PFSK-1 (cell line): ENCODE data around the gene ELAC2.
A peak's percentile ranks its signal among the peaks of the same experiment; 100 is the strongest.

Experiments
- FOXP2 ChIP-seq: optimal IDR thresholded peaks from 2 replicates; pipeline ENCODE3; 2011; ENCODE audit warnings: borderline replicate concordance, control low read depth, inconsistent platforms; ENCODE audit not compliant: insufficient read depth; ENCODE audit errors: extremely low read length, extremely low read depth
- POLR2AphosphoS5 ChIP-seq: IDR thresholded peaks from 2 replicates; pipeline ENCODE4 v1.6.1; 2012; ENCODE audit warnings: low read depth, mild to moderate bottlenecking, control low read depth, low read length, moderate library complexity
- REST ChIP-seq, 2 experiments: IDR thresholded peaks; 2 replicates each; pipeline versions ENCODE4 v1.6.1 to v1.8.0; 2011 to 2012; ENCODE audit warnings: low read depth in 2 of 2, low read length in 2 of 2, control low read depth in 1 of 2, inconsistent platforms in 1 of 2, mild to moderate bottlenecking in 1 of 2, moderate library complexity in 1 of 2; ENCODE audit not compliant: insufficient read depth in 1 of 2
- SIN3A ChIP-seq: IDR thresholded peaks from 2 replicates; pipeline ENCODE4 v1.6.1; 2012; ENCODE audit warnings: mild to moderate bottlenecking, low read length, moderate library complexity, borderline replicate concordance; ENCODE audit not compliant: insufficient read depth
- TAF1 ChIP-seq: IDR thresholded peaks from 2 replicates; pipeline ENCODE4 v1.6.1; 2012; ENCODE audit warnings: low read length, control low read depth, borderline replicate concordance; ENCODE audit not compliant: insufficient read depth

The ELAC2 gene

GRCh38 chr17:12979246-12979645 is 38.6 kb downstream of the ELAC2 start:
- no peak for TF ChIP-seq REST (IDR thresholded peaks at IDR 0.05; ENCODE audit: insufficient read depth in 1 of 2, low read depth in 2 of 2, low read length in 2 of 2)
- no peak for TF ChIP-seq FOXP2
- no peak for TF ChIP-seq POLR2AphosphoS5
- no peak for TF ChIP-seq SIN3A
- TF ChIP-seq TAF1 = no peak

GRCh38 chr17:12977008-12977751 is 40.6 kb downstream of the ELAC2 start:
- TF ChIP-seq FOXP2 = no peak
- peak; percentile 10 to 78; a peak in 2 of 4 replicates for TF ChIP-seq REST (IDR thresholded peaks at IDR 0.05; ENCODE audit: insufficient read depth in 1 of 2, low read depth in 2 of 2, low read length in 2 of 2)

GRCh38 chr17:12974005-12974531 is 43.8 kb downstream of the ELAC2 start:
- TF ChIP-seq REST (IDR thresholded peaks at IDR 0.05; ENCODE audit: insufficient read depth in 1 of 2, low read depth in 2 of 2, low read length in 2 of 2) (no peak), FOXP2 (no peak), SIN3A (no peak), POLR2AphosphoS5 (no peak), TAF1 (no peak)

- TF ChIP-seq REST (IDR thresholded peaks at IDR 0.05; ENCODE audit: insufficient read depth in 1 of 2, low read depth in 2 of 2, low read length in 2 of 2) (no peak), POLR2AphosphoS5 (no peak), SIN3A (no peak), FOXP2 (no peak), TAF1 (no peak)
Measured at GRCh38 chr17:12973496-12974004, 44.3 kb downstream of the ELAC2 start.
